HTERT RPE-1 (cell line): ENCODE data around the gene LRRC37A3.
"Not testable (repeated sequence)": the region's sequence is repeated elsewhere in the genome, so short reads cannot be mapped to it uniquely, and the experiment has no call there.

ENCODE experiments used
- in situ Hi-C: fragments of 300-500 bp; cut with MboI; formaldehyde crosslinking; loops from 4 replicates; pipeline ENCODE4 v1.14.3; 2020; ENCODE audit warnings: low sequenced_read_pairs

Gene LRRC37A3

DNA sequence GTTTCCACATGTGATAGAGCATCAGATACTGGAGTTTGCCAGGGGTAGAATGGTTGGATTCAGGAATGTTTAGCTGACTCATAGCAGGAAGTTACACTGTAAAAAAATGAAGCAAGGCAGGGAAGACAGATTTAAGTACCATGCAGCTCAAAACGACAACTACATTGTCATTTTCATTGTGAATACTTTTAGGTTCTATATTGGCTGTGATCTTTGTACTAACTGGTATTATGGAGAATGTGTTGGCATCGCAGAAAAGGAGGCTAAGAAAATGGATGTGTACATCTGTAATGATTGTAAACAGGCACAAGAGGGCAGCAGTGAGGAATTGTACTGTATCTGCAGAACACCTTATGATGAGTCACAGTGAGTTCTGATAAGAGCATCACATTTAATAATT lies 8.2 kb upstream of the LRRC37A3 start:
- in situ Hi-C loops, result not testable (repeated sequence)

DNA sequence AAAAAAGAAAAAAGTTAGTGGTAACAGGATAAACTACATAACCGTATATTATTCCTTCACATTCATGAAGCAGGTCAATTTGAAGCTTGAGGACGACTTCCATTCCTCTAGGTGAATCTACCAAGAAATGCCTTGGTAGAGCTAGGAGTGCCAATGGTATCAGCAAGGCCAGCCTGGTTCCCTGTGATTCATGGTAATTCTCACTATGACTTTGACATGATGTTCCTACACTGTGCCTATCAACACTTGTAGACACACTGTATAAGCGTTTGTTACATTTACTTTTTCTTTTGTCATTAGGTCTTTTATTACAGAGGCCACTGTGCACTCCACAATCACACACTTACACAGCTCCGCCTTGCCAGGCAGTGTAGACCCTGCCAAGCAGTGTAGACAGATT lies 7.2 kb upstream of the LRRC37A3 start:
- in situ Hi-C loops, result not testable (repeated sequence)

DNA sequence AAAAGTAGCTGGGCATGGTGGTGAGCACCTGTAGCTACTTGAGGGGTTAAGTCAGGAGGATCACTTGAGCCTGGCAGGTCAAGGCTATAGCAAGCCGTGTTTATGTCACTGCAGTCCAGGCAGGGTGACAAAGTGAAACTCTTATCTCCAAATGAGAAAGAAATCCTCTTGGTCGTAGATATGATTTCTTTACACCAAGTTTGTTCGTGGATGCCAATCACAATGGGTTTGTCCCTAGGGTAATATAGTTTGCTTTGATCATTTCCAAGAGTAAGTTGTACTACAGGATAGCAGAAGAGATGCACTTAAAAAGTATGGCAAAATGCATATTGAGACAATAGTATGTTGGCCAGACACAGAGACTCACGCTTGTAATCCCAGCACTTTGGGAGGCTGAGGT lies 6.0 kb upstream of the LRRC37A3 start:
- in situ Hi-C loops, result not testable (repeated sequence)

DNA sequence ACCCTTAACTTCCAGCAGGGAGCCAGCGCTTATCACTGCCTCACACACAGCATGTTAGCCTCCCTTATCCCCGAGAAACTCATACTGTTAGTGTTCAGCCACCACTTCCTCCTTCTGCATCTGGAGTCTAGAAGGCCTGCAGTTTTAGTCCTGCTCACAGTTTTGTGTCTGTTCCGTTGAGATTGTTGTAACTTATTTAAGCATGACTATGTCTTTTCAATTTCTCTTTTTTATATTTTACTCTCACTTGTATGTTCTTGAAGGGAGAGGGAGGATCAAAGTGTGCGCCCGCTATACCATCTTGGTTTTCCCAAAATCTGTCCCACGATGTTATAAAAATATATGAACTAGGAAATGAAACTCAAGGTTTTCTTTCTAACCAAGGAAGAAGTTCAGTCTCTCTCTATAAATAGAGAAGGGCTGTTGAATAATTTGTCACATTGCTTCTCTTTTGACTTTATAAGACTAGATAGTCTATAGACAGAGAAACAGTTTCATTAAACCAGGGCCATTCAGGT lies 3.8 kb upstream of the LRRC37A3 start:
- in situ Hi-C loops, result not testable (repeated sequence)

DNA sequence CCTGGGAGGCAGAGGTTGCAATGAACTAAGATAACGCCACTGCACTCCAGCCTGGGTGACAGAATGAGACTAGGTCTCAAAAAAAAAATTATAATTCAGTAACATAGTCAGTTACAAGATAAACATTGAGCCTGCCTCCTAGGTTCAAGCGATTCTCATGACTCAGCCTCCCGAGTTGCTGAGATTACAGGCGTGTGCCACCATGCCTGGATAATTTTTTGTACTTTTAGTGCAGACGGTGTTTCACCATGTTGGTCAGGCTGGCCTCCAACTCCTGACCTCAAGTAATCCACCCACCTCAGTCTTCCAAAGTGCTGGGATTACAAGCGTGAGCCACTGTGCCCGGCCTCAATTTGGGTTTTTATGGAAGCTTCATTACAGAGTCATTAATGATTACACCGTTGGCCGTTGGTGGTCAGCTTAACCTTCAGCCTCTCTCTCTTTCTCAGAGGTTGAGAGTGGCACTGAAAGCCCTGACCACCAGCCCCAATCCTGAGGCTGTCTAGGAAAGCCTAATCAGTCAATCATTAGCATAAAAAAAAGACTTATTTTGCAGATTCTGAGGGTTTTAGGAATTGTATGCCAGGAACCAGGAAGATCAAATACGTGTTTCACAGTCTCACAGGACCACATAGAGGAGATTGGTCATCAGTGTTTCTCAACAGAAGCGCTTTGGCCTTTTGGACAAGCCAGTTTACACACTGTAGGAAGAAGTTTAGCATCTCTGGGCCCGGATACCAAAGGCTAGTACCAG lies 1.3 kb upstream of the LRRC37A3 start:
- in situ Hi-C loops, result no loop called here

DNA sequence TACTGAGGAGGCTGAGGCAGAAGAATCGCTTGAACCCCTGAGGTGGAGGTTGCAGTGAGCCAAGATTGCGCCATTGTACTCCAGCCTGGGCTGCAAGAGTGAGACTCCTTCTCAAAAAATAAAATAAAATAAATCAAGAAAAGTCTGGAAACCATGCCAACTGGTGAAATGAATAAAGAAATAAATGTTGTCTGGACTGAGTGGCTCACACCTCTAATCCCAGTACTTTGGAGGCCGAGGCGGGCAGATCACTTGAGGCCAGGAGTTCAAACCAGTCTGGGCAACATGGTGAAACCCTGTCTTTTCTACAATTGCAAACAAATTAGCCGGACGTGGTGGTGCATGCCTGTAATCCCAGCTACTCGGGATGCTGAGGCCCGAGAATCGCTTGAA lies 744 bp upstream of the LRRC37A3 start:
- in situ Hi-C loops, result no loop called here

DNA sequence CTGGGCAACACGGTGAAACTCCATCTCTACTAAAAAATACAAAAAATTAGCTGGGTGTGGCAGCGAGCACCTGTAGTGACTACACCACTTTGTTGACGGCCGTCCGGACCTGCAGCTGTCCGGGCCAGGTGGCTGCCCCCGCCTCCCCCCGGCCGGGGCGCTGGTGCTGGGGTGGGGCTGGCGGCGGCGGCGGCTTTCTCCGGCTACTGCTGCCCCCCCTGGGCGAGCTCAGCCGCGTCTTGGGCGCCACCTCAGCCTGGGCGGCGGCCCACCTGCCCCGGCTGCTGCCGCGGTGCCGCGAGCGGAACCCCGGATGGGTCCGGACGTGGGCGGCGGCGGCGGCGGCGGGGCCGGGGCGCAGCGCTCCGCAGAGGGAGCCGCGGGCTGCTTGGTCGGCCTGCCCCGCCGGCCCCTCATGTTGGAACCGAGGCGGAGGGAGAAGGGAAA lies 413 bp downstream of the LRRC37A3 start:
- in situ Hi-C loops, result not testable (repeated sequence)

DNA sequence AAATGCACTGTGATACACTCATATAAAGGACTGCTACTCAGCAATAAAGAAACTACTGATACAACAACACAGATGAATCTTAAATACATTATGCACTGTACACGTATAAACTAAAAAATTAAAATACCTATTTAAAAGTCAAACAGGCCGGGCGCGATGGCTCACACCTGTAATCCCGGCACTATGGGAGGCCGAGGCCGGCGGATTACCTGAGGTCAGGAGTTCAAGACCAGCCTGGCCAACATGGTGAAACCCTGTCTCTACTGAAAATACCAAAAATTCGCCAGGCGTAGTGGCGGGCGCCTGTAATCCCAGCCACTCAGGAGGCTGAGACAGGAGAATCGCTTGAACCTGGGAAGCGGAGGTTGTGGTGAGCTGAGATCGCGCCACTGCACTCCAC lies 1.7 kb downstream of the LRRC37A3 start:
- in situ Hi-C loops, result not testable (repeated sequence)

DNA sequence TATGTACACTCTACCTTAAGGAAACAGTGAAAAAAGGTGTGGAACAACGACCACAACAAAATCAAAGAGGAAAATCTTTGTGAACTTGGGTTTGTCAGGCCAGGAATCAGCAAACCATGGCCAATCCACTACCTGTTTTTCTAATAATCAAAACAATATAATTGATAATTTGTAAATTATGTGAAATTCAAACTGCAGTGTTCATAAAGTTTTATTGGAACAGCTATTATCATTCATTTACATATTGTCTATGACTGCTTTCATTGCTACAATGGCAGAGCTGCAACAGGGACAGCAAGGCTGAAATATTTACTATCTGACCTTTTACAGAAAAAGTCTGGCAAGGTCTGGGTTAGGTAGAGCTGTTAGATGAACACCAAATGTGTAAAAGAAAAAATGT lies 4.0 kb downstream of the LRRC37A3 start:
- in situ Hi-C loops, result not testable (repeated sequence)

DNA sequence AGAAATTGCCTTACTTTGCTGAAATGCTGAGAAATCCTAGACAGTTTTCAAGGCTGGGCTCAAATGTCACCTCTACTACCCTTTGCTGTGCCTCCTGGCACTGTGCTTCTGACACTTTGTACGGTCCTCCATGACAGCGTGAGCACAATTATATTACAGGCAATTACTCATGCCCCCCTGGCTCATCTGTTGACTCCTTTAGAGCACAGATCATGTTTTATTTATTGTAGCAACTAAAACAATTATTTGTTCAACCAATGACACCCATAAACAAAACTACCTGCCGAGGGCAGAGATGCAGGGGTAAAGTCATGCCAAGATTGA lies 9.1 kb downstream of the LRRC37A3 start:
- in situ Hi-C loops, result not testable (repeated sequence)

DNA sequence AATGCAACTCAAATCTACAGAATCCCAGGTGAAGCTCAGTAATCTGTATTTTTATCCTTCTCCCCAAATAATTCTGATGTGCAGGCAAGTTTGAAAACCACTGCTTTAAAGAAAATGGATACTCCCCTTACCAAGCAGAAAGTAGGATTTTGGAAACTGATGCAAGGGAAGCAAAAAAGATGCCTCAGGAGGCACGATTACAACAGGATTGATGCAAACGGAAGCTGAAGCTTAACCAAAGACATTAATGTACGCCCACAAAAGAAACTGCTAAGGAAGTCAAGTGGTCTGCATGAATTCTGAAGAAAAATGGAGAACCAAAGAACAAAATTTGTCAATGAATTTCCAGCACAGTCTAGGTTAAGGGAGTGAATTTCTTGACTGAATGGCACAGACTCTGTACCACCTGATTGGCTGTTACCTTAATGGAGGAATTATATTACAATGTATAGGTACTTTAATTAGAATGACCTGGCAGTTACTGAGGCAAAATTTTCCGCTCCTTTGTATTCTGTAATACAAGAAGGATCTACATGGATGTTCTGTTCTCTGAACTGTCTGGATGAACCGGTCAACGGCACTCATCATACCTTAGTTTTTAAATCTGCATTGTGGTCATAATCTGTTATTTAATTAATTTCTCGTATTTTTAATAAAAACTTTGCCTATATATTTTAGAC lies 9.6 kb downstream of the LRRC37A3 start:
- in situ Hi-C loops, result not testable (repeated sequence)

DNA sequence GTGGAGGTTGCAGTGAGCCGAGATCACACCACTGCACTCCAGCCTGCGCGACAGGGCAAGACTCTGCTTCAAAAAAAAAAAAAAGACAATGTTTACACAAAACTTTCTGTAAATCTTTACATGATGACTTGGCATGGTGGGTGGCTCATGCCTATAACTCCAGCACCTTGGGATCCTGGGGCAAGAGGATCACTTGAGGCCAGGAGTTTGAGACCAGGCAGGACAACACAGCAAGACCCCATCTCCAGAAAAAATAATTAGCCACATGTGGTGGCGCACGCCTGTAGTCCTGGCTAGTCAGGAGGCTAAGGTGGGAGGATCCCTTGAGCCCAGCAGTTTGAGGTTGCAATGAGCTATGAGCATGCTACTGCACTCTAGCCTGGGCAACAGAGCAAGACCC lies 15.2 kb downstream of the LRRC37A3 start:
- in situ Hi-C loops, result not testable (repeated sequence)

DNA sequence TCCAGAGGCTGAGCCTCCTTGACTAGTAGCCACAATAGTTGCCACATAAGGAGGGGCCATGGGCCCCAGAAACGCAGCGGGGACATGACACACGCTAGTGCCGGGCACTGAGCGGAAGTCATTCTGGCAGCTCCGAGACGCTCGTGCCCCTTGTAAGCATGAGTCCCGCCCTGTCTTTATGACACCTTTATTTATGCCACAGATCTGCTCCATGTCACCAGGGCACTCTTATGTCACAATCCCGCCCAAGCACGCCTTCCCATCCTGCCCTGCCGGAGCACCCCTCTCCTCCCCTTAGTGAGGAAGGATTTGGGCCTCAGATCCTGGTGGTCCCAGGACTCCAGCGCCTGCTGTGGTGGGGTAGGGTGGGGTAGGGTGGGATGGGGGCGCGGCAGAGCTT lies 22.1 kb downstream of the LRRC37A3 start:
- in situ Hi-C loops, result not testable (repeated sequence)

DNA sequence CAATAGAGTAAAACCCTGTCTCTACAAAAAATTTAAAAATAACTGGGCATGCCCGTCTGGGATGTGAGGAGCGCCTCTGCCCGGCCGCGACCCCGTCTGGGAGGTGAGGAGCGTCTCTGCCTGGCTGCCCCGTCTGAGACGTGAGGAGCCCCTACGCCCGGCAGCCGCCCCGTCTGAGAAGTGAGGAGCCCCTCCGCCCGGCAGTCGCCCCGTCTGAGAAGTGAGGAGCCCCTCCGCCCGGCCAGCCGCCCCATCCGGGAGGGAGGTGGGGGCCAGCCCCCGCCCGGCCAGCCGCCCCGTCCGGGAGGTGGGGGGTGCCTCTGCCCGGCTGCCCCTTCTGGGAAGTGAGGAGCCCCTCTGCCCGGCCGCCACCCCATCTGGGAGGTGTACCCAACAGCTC lies 45.1 kb downstream of the LRRC37A3 start:
- in situ Hi-C loops, result not testable (repeated sequence)

DNA sequence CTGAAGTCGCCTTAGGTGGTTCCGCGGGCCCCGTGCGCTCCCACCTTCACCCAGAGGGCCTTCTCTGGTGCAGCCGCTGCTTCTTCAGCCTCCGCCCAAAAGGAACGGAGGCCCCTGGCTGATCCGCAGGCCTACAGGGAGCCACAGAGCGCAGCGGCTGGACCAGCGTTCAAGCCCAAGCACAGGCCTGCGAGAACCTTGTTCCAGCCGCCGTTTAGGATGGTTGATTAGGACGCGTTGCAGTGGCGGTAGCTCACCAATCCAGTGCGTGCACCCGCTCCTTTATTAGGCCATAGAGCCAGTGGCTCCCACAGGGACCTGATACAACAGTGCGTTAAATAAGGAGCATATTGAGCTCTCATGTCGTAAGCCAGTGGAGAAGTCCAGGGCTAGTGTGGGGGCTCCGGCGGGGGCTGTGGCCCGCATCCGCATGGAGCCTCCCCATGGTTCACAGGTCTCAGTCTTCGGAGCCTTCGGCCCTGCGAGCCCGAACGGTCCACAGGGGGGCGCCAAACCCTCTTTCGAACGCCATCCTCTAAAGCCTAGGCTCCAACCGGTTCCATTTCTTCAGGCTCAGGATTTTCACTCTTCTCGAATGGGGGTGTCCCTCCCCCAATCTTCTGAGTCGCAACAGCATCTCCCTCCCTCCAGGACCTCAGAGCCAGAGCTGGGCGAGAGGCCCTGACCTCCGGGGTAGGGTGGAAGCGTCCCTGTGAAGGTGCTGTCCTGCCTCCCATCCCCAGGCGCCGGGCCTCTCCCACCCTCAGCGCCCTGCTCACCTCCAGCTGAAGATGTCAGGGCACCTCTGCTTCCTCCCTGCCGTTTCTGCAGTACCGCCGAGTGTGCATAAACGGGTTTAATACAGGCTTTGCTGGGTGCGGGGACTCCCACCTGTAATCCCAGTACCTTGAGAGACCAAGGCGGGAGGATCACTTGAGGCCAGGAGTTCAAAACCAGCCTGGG lies 71.5 kb downstream of the LRRC37A3 start:
- in situ Hi-C loops, result not testable (repeated sequence)

DNA sequence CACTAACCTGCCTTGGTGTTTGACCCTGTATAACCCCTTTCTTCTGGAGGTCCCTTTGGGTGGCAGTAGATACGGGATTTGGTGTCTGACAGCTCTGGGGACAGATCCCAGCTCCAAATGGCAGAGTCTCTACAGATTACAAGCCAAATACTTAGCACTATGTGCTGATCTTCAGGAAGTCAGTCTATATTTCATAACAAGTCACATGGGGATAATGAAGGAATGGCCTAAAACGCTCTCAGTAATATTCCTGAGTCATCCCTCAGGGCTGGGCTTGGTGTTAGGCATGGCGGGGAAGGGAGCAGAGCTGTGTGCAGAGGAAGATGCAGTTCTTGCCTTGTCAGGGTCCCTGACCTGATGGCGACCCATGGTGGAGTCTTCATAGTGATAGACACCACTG lies 72.4 kb downstream of the LRRC37A3 start:
- in situ Hi-C loops, result not testable (repeated sequence)

DNA sequence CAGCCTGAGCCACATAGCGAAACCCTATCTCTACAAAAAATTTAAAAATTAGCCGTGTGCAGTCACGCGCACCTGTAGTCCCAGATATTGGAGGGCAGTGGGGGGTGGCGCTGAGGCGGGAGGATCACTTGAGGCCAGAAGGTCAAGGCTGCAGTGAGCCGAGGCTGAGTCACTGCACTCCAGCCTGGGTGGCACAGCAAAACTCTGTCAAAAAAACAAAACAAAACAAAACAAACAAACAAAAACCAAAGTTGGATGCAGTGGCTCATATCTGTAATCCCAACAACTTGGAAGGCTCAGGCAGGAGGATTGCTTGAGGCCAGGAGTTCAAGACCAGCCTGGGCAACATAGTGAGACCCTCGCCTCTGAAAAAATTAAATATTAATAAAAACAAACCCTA lies 75.4 kb downstream of the LRRC37A3 start:
- in situ Hi-C loops, result not testable (repeated sequence)

DNA sequence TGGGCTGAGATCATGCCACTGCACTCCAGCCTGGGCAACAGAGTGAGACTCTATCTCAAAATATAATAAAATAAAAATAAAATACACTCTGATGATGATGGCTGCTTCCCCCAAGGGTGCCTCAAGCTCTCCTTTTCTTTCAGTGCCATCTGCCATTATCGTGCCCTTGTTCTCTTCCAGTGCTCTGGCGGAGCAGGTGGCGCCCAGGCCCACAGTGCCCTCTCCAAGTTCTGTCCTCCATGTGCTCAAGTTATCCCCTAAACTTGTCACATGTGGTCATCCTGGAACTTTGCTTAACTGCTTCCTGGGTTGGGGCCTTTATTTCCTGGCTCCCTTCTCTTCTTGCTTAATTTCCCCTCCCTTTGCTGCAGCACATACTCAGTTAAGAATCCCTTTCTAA lies 76.4 kb downstream of the LRRC37A3 start:
- in situ Hi-C loops, result not testable (repeated sequence)

DNA sequence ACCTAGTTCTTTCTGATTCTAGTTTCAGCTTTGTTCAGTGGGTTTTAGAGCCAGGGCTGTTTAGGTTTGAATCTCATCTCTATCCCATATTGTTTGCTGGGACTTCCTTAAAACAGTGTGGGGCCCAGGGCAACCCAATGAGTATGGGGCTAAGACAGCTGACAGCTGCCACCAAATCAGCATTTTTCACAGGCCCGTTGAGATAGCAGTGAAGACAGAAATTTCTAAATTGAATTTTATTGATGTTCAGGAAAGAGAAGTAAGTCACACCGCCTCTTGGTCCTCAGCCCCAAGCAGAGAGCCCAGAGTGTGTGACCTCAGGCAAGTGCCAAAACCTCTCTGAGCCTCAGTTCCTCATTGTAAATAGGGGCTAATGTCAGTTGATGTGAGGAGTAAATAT lies 78.3 kb downstream of the LRRC37A3 start:
- in situ Hi-C loops, result not testable (repeated sequence)

DNA sequence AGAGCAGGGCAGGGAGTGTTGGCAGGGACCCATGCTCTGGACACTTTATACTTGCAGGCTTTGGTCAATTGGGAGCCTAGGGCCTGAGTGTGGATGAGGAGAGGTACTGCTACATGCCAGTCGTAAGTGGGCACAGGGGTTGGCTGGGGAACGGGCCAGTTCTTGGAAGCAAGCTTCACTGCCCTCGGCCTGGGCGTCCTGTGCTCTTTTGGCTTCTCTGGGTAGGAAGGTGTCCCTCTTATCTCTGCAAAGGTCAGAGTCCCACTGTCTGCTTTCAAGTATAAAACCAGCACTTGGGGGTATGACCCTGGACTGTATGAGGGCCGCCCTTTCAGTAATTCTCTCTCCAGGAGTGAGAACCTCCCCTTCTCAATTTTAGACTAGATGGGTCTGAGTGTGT lies 80.8 kb downstream of the LRRC37A3 start:
- in situ Hi-C loops, result not testable (repeated sequence)
